ENCODE measurements around the gene TMPRSS9. TPM values are rescaled to one million over a fixed set of nuclear protein-coding genes. Genes with fewer than 3 reads are reported as not detected.

TMPRSS9 gene
- total and polyA plus RNA-seq, 2 of the 13 experiments (the other 11 are each of a cell fraction or from before 2014, with no cell fraction given), result 2.5 to 5.2 TPM

DNA sequence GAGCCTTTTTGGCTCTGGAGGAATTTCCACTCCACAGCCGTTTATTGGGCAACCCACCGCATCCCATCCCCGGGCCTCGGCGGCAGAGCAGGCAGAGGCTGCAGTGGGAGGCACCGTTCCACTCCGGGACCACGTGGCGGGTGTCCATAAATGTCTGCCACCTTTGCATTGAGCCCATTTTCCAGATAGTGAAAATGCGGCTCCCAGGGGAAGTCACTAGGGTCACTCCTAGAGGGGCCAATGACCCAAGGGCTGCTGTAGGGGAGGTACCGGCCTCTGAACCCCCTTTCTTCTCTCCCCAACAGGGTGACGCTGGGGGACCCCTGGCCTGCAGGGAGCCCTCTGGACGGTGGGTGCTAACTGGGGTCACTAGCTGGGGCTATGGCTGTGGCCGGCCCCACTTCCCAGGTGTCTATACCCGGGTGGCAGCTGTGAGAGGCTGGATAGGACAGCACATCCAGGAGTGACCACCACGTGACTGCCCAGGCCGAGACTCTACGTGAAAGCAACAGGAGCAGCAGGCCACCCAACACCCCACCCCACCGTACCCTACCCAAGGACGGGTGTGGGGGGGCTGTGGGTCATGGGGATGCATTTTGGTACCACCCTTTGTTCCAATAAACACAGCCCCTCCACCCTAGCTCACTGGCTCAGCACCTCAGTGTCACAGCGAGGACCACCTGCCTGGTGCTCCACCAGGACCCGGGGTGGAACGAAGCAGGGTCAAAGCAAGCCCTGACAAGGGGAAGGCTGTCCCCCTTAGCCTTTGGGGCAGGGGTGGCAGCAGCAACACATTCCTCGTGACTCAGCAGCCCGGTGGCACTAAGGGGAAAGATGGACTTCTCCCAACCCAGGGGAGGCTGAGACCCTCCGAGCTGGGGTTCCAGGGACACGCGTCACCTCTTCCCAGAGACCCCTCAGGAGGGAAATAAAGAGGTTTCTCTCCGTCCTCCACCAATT is 65.8 kb downstream of the TMPRSS9 start:
- CTCF ChIA-PET (ENCODE audit: low intra/inter-chr PET ratio, low total read pairs), result no interaction called here
- POLR2A ChIA-PET, result interaction anchor here (0.5 to 4.5 kb wide), 7 partner anchors 9 to 1321 kb away, joined by 3 to 60 read pairs (median 15); partner anchors contain the start of genes GADD45B and LMNB2
- Histone ChIP-seq H2AFZ (ENCODE audit: low read length) (no peak overlapping the region), H3K4me2 (ENCODE audit: low read depth, low read length) (peak overlapping the region; percentile 86), H3K9ac (ENCODE audit: insufficient read depth, low read depth, low read length) (peak overlapping the region; percentile 97), H3K9me3 (ENCODE audit: low read length) (no peaks in the 10 kb centered on the region), H3K79me2 (ENCODE audit: insufficient read depth, low read length) (peaks cover 21% of the 10 kb centered on the region), H3K4me3 (replicated peaks in 1 of 3; ENCODE audit: insufficient read depth in 1 of 3, low read depth in 2 of 3, low read length in 3 of 3) (peak overlapping the region; percentile 71 to 91 (median 90)), H4K20me1 (ENCODE audit: insufficient read depth, low read length) (peaks cover 7% of the 10 kb centered on the region; the same call in 1 of the 2 replicates), H3K27ac (ENCODE audit: extremely low read length, insufficient read depth, low read length) (peak overlapping the region; percentile 98), H3K4me1 (ENCODE audit: insufficient read depth, low read length) (peaks cover 23% of the 10 kb centered on the region), H3K27me3 (ENCODE audit: control insufficient read depth in 1 of 2, insufficient read depth in 2 of 2, low read length in 2 of 2) (no peaks in the 10 kb centered on the region), H3K36me3 (replicated peaks in 1 of 2; ENCODE audit: control insufficient read depth in 1 of 2, insufficient read depth in 2 of 2, low read length in 2 of 2) (peaks cover 5 to 24% of the 10 kb centered on the region in 2 experiments; a peak in 4 of 5 replicates)
- FAIRE-seq, result no peak
- BruUV-seq (replicated peaks), result no TSS peak
- no peak for ATAC-seq
- 91% methylated on average over 7 of the region's 29 CpGs for WGBS (ENCODE audit: low lambda C conversion rate)
- DNase-seq (ENCODE audit: low spot score), result no peak
- intact Hi-C loops (cut with micrococcal nuclease; ENCODE audit: unreplicated experiment) (loop anchor here (2.0 kb wide), 1 partner anchor 37 kb away; no protein-coding TSS in a partner anchor), in situ Hi-C loops (cut with HindIII; ENCODE audit: extremely low pct_ligation_motif_present, low pct_unique_long_range_greater_than_20kb) (no loop called here)
- TF ChIP-seq, protein P1, sequence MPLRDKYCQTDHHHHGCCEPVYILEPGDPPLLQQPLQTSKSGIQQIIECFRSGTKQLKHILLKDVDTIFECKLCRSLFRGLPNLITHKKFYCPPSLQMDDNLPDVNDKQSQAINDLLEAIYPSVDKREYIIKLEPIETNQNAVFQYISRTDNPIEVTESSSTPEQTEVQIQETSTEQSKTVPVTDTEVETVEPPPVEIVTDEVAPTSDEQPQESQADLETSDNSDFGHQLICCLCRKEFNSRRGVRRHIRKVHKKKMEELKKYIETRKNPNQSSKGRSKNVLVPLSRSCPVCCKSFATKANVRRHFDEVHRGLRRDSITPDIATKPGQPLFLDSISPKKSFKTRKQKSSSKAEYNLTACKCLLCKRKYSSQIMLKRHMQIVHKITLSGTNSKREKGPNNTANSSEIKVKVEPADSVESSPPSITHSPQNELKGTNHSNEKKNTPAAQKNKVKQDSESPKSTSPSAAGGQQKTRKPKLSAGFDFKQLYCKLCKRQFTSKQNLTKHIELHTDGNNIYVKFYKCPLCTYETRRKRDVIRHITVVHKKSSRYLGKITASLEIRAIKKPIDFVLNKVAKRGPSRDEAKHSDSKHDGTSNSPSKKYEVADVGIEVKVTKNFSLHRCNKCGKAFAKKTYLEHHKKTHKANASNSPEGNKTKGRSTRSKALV (CRISPR knock-in tag; IDR thresholded peaks at IDR 0.05), result 0 out of 2 replicates have a peak, but pooled peaks have one; percentile 4
- TF ChIP-seq ADNP (CRISPR knock-in tag; IDR thresholded peaks at IDR 0.05) (no peak), NR2F2 (IDR thresholded peaks at IDR 0.05; ENCODE audit: borderline replicate concordance, low read depth) (no peak), EP300 (IDR thresholded peaks at IDR 0.05; ENCODE audit: low read depth in 2 of 2, low read length in 2 of 2) (no peak), EP300 (CRISPR knock-in tag; IDR thresholded peaks at IDR 0.05; ENCODE audit: borderline replicate concordance) (no peak), ZNF781 (CRISPR knock-in tag; IDR thresholded peaks at IDR 0.05; ENCODE audit: borderline replicate concordance, not compliant biosample characterization) (no peak), AGO2 (optimal IDR thresholded peaks at IDR 0.05; ENCODE audit: low read depth, low read length) (peak; percentile 92), SP2 (CRISPR knock-in tag; IDR thresholded peaks at IDR 0.05) (0 out of 2 replicates have a peak, but pooled peaks have one; percentile 32), ZNF343 (CRISPR knock-in tag; IDR thresholded peaks at IDR 0.05) (no peak), ZNF83 (CRISPR knock-in tag; IDR thresholded peaks at IDR 0.05; ENCODE audit: borderline replicate concordance) (no peak), HNF4A (CRISPR knock-in tag; IDR thresholded peaks at IDR 0.05) (no peak), CHCHD3 (CRISPR knock-in tag; IDR thresholded peaks at IDR 0.05) (no peak; the same call in none of the 2 replicates), RBFOX2 (IDR thresholded peaks at IDR 0.05; ENCODE audit: low read depth, low read length) (peak; percentile 14; the same call in 1 of the 2 replicates), MED8 (CRISPR knock-in tag; IDR thresholded peaks at IDR 0.05; ENCODE audit: insufficient replicate concordance) (no peak), ZNF558 (CRISPR knock-in tag; IDR thresholded peaks at IDR 0.05; ENCODE audit: borderline replicate concordance) (no peak)
- TF ChIP-seq, protein P2, sequence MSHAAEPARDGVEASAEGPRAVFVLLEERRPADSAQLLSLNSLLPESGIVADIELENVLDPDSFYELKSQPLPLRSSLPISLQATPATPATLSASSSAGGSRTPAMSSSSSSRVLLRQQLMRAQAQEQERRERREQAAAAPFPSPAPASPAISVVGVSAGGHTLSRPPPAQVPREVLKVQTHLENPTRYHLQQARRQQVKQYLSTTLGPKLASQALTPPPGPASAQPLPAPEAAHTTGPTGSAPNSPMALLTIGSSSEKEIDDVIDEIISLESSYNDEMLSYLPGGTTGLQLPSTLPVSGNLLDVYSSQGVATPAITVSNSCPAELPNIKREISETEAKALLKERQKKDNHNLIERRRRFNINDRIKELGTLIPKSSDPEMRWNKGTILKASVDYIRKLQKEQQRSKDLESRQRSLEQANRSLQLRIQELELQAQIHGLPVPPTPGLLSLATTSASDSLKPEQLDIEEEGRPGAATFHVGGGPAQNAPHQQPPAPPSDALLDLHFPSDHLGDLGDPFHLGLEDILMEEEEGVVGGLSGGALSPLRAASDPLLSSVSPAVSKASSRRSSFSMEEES (CRISPR knock-in tag; IDR thresholded peaks at IDR 0.05), result no peak
- TF ChIP-seq, protein P3, sequence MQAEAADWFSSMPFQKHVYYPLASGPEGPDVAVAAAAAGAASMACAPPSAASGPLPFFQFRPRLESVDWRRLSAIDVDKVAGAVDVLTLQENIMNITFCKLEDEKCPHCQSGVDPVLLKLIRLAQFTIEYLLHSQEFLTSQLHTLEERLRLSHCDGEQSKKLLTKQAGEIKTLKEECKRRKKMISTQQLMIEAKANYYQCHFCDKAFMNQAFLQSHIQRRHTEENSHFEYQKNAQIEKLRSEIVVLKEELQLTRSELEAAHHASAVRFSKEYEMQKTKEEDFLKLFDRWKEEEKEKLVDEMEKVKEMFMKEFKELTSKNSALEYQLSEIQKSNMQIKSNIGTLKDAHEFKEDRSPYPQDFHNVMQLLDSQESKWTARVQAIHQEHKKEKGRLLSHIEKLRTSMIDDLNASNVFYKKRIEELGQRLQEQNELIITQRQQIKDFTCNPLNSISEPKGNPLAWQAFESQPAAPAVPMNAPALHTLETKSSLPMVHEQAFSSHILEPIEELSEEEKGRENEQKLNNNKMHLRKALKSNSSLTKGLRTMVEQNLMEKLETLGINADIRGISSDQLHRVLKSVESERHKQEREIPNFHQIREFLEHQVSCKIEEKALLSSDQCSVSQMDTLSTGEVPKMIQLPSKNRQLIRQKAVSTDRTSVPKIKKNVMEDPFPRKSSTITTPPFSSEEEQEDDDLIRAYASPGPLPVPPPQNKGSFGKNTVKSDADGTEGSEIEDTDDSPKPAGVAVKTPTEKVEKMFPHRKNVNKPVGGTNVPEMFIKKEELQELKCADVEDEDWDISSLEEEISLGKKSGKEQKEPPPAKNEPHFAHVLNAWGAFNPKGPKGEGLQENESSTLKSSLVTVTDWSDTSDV (CRISPR knock-in tag; IDR thresholded peaks at IDR 0.05), result no peak
